ENCODE results near the gene RSBN1L. TPM values are rescaled to one million over a fixed set of nuclear protein-coding genes. Genes with fewer than 3 reads are reported as not detected.

The RSBN1L gene
- total RNA-seq, 1 donor from 2014 or later, result 28.8 TPM

- no peak overlapping the region for H3K27ac Mint-ChIP-seq
- intact Hi-C loops (cut with micrococcal nuclease), result no loop called here
- DNase-seq (ENCODE audit: low spot score), result no peak
- peaks cover 31% of the 10 kb centered on the region for H3K4me1 Mint-ChIP-seq (ENCODE audit: low read depth)
- H3K4me3 Mint-ChIP-seq (ENCODE audit: low read depth), result no peak overlapping the region
- peaks cover 39% of the 10 kb centered on the region for H3K9me3 Mint-ChIP-seq
- H3K27me3 Mint-ChIP-seq (ENCODE audit: low read depth), result no peaks in the 10 kb centered on the region
- H3K36me3 Mint-ChIP-seq (ENCODE audit: low read depth), result peaks cover 80% of the 10 kb centered on the region
Observed at GRCh38 chr7:77812290-77812685, 116.0 kb downstream of the RSBN1L start.

- no peak overlapping the region for H3K4me3 Mint-ChIP-seq (ENCODE audit: low read depth)
- H3K36me3 Mint-ChIP-seq (ENCODE audit: low read depth), result peaks cover 80% of the 10 kb centered on the region
- H3K4me1 Mint-ChIP-seq (ENCODE audit: low read depth), result peaks cover 31% of the 10 kb centered on the region
Observed at GRCh38 chr7:77813180-77813579, 116.9 kb downstream of the RSBN1L start.

GRCh38 chr7:77819021-77819420, 122.8 kb downstream of the RSBN1L start:
- Mint-ChIP-seq H3K27ac (no peak overlapping the region), H3K4me1 (ENCODE audit: low read depth) (peaks cover 18% of the 10 kb centered on the region), H3K36me3 (ENCODE audit: low read depth) (peaks cover 91% of the 10 kb centered on the region), H3K9me3 (peaks cover 72% of the 10 kb centered on the region), H3K27me3 (ENCODE audit: low read depth) (no peaks in the 10 kb centered on the region), H3K4me3 (ENCODE audit: low read depth) (no peak overlapping the region)
- no peak for DNase-seq (ENCODE audit: low spot score)
- intact Hi-C loops (cut with micrococcal nuclease), result no loop called here

More at GRCh38 chr7:77813180-77813579, 116.9 kb downstream of the RSBN1L start:
- H3K27me3 Mint-ChIP-seq (ENCODE audit: low read depth), result no peaks in the 10 kb centered on the region
- H3K9me3 Mint-ChIP-seq, result peaks cover 36% of the 10 kb centered on the region
- peak overlapping the region; percentile 7 for H3K27ac Mint-ChIP-seq
- no peak for DNase-seq (ENCODE audit: low spot score)
- intact Hi-C loops (cut with micrococcal nuclease), result no loop called here

- H3K36me3 Mint-ChIP-seq (ENCODE audit: low read depth), result peaks cover 91% of the 10 kb centered on the region
- intact Hi-C loops (cut with micrococcal nuclease), result no loop called here
Observed at GRCh38 chr7:77820967-77821366, 124.7 kb downstream of the RSBN1L start.

GRCh38 chr7:77822269-77822668, 126.0 kb downstream of the RSBN1L start:
- Mint-ChIP-seq H3K27ac (no peak overlapping the region), H3K27me3 (ENCODE audit: low read depth) (no peaks in the 10 kb centered on the region), H3K4me3 (ENCODE audit: low read depth) (no peak overlapping the region), H3K9me3 (peaks cover 76% of the 10 kb centered on the region), H3K36me3 (ENCODE audit: low read depth) (peaks cover 85% of the 10 kb centered on the region), H3K4me1 (ENCODE audit: low read depth) (peaks cover 23% of the 10 kb centered on the region)
- intact Hi-C loops (cut with micrococcal nuclease), result no loop called here
- DNase-seq (ENCODE audit: low spot score), result no peak

More at GRCh38 chr7:77820967-77821366, 124.7 kb downstream of the RSBN1L start:
- H3K9me3 Mint-ChIP-seq, result peaks cover 79% of the 10 kb centered on the region
- no peak overlapping the region for H3K4me3 Mint-ChIP-seq (ENCODE audit: low read depth)
- no peak for DNase-seq (ENCODE audit: low spot score)
- peaks cover 15% of the 10 kb centered on the region for H3K4me1 Mint-ChIP-seq (ENCODE audit: low read depth)
- no peak overlapping the region for H3K27ac Mint-ChIP-seq
- H3K27me3 Mint-ChIP-seq (ENCODE audit: low read depth), result no peaks in the 10 kb centered on the region

GRCh38 chr7:77823787-77824186, 127.5 kb downstream of the RSBN1L start:
- no peak for DNase-seq (ENCODE audit: low spot score)
- peaks cover 25% of the 10 kb centered on the region for H3K4me1 Mint-ChIP-seq (ENCODE audit: low read depth)
- H3K4me3 Mint-ChIP-seq (ENCODE audit: low read depth), result no peak overlapping the region
- H3K9me3 Mint-ChIP-seq, result peaks cover 64% of the 10 kb centered on the region
- H3K27ac Mint-ChIP-seq, result no peak overlapping the region
- intact Hi-C loops (cut with micrococcal nuclease), result no loop called here
- H3K27me3 Mint-ChIP-seq (ENCODE audit: low read depth), result no peaks in the 10 kb centered on the region
- peaks cover 70% of the 10 kb centered on the region for H3K36me3 Mint-ChIP-seq (ENCODE audit: low read depth)

- no peaks in the 10 kb centered on the region for H3K27me3 Mint-ChIP-seq (ENCODE audit: low read depth)
- intact Hi-C loops (cut with micrococcal nuclease), result no loop called here
- DNase-seq (ENCODE audit: low spot score), result no peak
- H3K4me1 Mint-ChIP-seq (ENCODE audit: low read depth), result peaks cover 25% of the 10 kb centered on the region
- H3K36me3 Mint-ChIP-seq (ENCODE audit: low read depth), result peaks cover 62% of the 10 kb centered on the region
- H3K27ac Mint-ChIP-seq, result no peak overlapping the region
- H3K9me3 Mint-ChIP-seq, result peaks cover 56% of the 10 kb centered on the region
- no peak overlapping the region for H3K4me3 Mint-ChIP-seq (ENCODE audit: low read depth)
Observed at GRCh38 chr7:77824636-77825035, 128.4 kb downstream of the RSBN1L start.

GRCh38 chr7:77825131-77825530, 128.9 kb downstream of the RSBN1L start:
- Mint-ChIP-seq H3K27me3 (ENCODE audit: low read depth) (no peaks in the 10 kb centered on the region), H3K27ac (no peak overlapping the region), H3K36me3 (ENCODE audit: low read depth) (peaks cover 57% of the 10 kb centered on the region), H3K4me1 (ENCODE audit: low read depth) (peaks cover 26% of the 10 kb centered on the region), H3K9me3 (peaks cover 52% of the 10 kb centered on the region), H3K4me3 (ENCODE audit: low read depth) (no peak overlapping the region)
- no peak for DNase-seq (ENCODE audit: low spot score)
- intact Hi-C loops (cut with micrococcal nuclease), result no loop called here

GRCh38 chr7:77826300-77826699, 130.0 kb downstream of the RSBN1L start:
- intact Hi-C loops (cut with micrococcal nuclease), result no loop called here
- H3K27ac Mint-ChIP-seq, result no peak overlapping the region

GRCh38 chr7:77827999-77828398, 131.7 kb downstream of the RSBN1L start:
- Mint-ChIP-seq H3K4me1 (ENCODE audit: low read depth) (peaks cover 44% of the 10 kb centered on the region), H3K27ac (no peak overlapping the region), H3K4me3 (ENCODE audit: low read depth) (no peak overlapping the region), H3K9me3 (peaks cover 31% of the 10 kb centered on the region), H3K36me3 (ENCODE audit: low read depth) (peaks cover 43% of the 10 kb centered on the region), H3K27me3 (ENCODE audit: low read depth) (no peaks in the 10 kb centered on the region)
- no peak for DNase-seq (ENCODE audit: low spot score)
- intact Hi-C loops (cut with micrococcal nuclease), result no loop called here

More at GRCh38 chr7:77826300-77826699, 130.0 kb downstream of the RSBN1L start:
- DNase-seq (ENCODE audit: low spot score), result no peak
- Mint-ChIP-seq H3K4me3 (ENCODE audit: low read depth) (no peak overlapping the region), H3K27me3 (ENCODE audit: low read depth) (no peaks in the 10 kb centered on the region), H3K36me3 (ENCODE audit: low read depth) (peaks cover 55% of the 10 kb centered on the region), H3K4me1 (ENCODE audit: low read depth) (peaks cover 35% of the 10 kb centered on the region), H3K9me3 (peaks cover 40% of the 10 kb centered on the region)

- Mint-ChIP-seq H3K9me3 (peaks cover 9% of the 10 kb centered on the region), H3K4me3 (ENCODE audit: low read depth) (no peak overlapping the region), H3K36me3 (ENCODE audit: low read depth) (peaks cover 28% of the 10 kb centered on the region), H3K4me1 (ENCODE audit: low read depth) (peaks cover 51% of the 10 kb centered on the region), H3K27ac (no peak overlapping the region), H3K27me3 (ENCODE audit: low read depth) (no peaks in the 10 kb centered on the region)
- DNase-seq (ENCODE audit: low spot score), result no peak
- intact Hi-C loops (cut with micrococcal nuclease), result loop anchor here (1.0 to 5.0 kb wide), 2 partner anchors 33 to 36 kb away; partner anchors contain the start of genes PHTF2 and TMEM60
Observed at GRCh38 chr7:77830649-77831355, 134.5 kb downstream of the RSBN1L start.

GRCh38 chr7:77831481-77831880, 135.2 kb downstream of the RSBN1L start:
- peaks cover 30% of the 10 kb centered on the region for H3K36me3 Mint-ChIP-seq (ENCODE audit: low read depth)

GRCh38 chr7:77831953-77832352, 135.7 kb downstream of the RSBN1L start:
- Mint-ChIP-seq H3K4me1 (ENCODE audit: low read depth) (peaks cover 44% of the 10 kb centered on the region), H3K36me3 (ENCODE audit: low read depth) (peaks cover 28% of the 10 kb centered on the region), H3K27me3 (ENCODE audit: low read depth) (no peaks in the 10 kb centered on the region), H3K4me3 (ENCODE audit: low read depth) (no peak overlapping the region), H3K27ac (peak overlapping the region; percentile 17), H3K9me3 (no peaks in the 10 kb centered on the region)
- intact Hi-C loops (cut with micrococcal nuclease), result loop anchor here (1.0 to 5.0 kb wide), 2 partner anchors 34 to 35 kb away; partner anchors contain the start of genes PHTF2 and TMEM60
- DNase-seq (ENCODE audit: low spot score), result no peak

More at GRCh38 chr7:77831481-77831880, 135.2 kb downstream of the RSBN1L start:
- DNase-seq (ENCODE audit: low spot score), result no peak
- Mint-ChIP-seq H3K4me3 (ENCODE audit: low read depth) (no peak overlapping the region), H3K27ac (no peak overlapping the region), H3K4me1 (ENCODE audit: low read depth) (peaks cover 49% of the 10 kb centered on the region), H3K9me3 (peaks cover 4% of the 10 kb centered on the region), H3K27me3 (ENCODE audit: low read depth) (no peaks in the 10 kb centered on the region)
- intact Hi-C loops (cut with micrococcal nuclease), result loop anchor here (1.0 to 5.0 kb wide), 2 partner anchors 33 to 36 kb away; partner anchors contain the start of genes PHTF2 and TMEM60

Data from activated T-helper 2 cell treated with anti-CD3 and anti-CD28 coated beads, Interferon-gamma antibody, Interleukin-2, Interleukin-4, amounts not matched to agents 10 μg/mL and 5 μg/mL and 100 μg/mL, durations not matched to agents 14 hours and 24 hours and 36 hours (primary cell).